Activated T-cell treated with anti-CD3 and anti-CD28 coated beads for 24 hours (primary cell): ENCODE data around the gene SERPINI2.

ENCODE experiments used
- DNase-seq: peaks from one replicate; pipeline ENCODE4 v3.0.0-alpha.2; 2020; ENCODE audit warnings: low read depth

The SERPINI2 gene

GRCh38 chr3:167473863-167474262, at the start of gene SERPINI2:
TSS of gene SERPINI2 (minus strand) at chr3:167474042. CDS start at chr3:167471834, 2,208 bp downstream.
- DNase-seq = no peak

GRCh38 chr3:167521006-167521355, 47.1 kb upstream of the SERPINI2 start:
- DNase-seq = no peak

GRCh38 chr3:167520266-167521005, 46.6 kb upstream of the SERPINI2 start:
- no peak for DNase-seq

GRCh38 chr3:167507954-167508353, 34.1 kb upstream of the SERPINI2 start:
- DNase-seq = no peak

- DNase-seq = no peak
Observed at GRCh38 chr3:167502401-167502800, 28.6 kb upstream of the SERPINI2 start.

- DNase-seq = no peak
Observed at GRCh38 chr3:167501941-167502340, 28.1 kb upstream of the SERPINI2 start.

- no peak for DNase-seq
Observed at GRCh38 chr3:167497903-167498302, 24.1 kb upstream of the SERPINI2 start.

GRCh38 chr3:167493244-167493643, 19.4 kb upstream of the SERPINI2 start:
- no peak for DNase-seq

- DNase-seq = no peak
Observed at GRCh38 chr3:167491621-167492020, 17.8 kb upstream of the SERPINI2 start.

- DNase-seq = no peak
Observed at GRCh38 chr3:167489571-167489970, 15.7 kb upstream of the SERPINI2 start.

GRCh38 chr3:167487556-167487955, 13.7 kb upstream of the SERPINI2 start:
- DNase-seq = no peak

GRCh38 chr3:167484551-167484950, 10.7 kb upstream of the SERPINI2 start:
- DNase-seq = no peak

- DNase-seq = no peak
Observed at GRCh38 chr3:167483708-167484475, 10.1 kb upstream of the SERPINI2 start.

GRCh38 chr3:167481164-167481563, 7.3 kb upstream of the SERPINI2 start:
- no peak for DNase-seq

- no peak for DNase-seq
Observed at GRCh38 chr3:167480748-167481147, 6.9 kb upstream of the SERPINI2 start.

GRCh38 chr3:167469381-167469780, 4.5 kb downstream of the SERPINI2 start:
- DNase-seq = no peak

- DNase-seq = no peak
Observed at GRCh38 chr3:167467848-167468611, 5.8 kb downstream of the SERPINI2 start.

GRCh38 chr3:167466966-167467365, 6.9 kb downstream of the SERPINI2 start:
- no peak for DNase-seq

GRCh38 chr3:167456157-167456799, 17.6 kb downstream of the SERPINI2 start:
- DNase-seq = no peak

GRCh38 chr3:167453815-167454214, 20.0 kb downstream of the SERPINI2 start:
- DNase-seq = no peak

- no peak for DNase-seq
Observed at GRCh38 chr3:167451282-167451681, 22.6 kb downstream of the SERPINI2 start.

- no peak for DNase-seq
Observed at GRCh38 chr3:167450675-167451074, 23.2 kb downstream of the SERPINI2 start.
